ENCODE data around the gene PLK3.

The PLK3 gene

DNA sequence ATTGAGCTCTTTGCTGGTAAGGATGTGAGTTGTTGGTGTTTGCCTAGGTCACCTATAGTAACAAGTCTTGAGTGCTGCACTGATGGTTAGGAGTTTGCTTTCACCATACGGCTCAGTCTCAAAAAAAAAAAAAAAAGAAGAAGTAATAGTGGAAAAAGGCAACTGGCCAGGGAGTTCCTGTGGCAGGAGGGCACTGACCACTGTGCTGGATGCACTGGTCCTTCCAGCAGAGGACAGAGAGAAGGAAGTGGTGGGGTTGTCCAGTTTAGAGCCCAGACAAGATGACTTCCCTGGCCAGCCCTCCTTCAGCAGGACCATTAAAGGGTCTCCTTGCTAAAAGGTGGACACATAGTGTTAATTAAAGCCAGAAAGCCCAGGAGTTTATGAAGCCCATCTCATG lies 54.8 kb downstream of the PLK3 start:
- peaks cover 2% of the 10 kb centered on the region for H3K4me1 Mint-ChIP-seq
- no peaks in the 10 kb centered on the region for H3K27me3 Mint-ChIP-seq
- CTCF ChIA-PET = no interaction called here
- no peaks in the 10 kb centered on the region for H3K9me3 Mint-ChIP-seq
- H3K27ac Mint-ChIP-seq = no peak overlapping the region
- H3K4me3 Mint-ChIP-seq = no peak overlapping the region
- DNase-seq = no peak
- peaks cover 19% of the 10 kb centered on the region for H3K36me3 Mint-ChIP-seq
